A549 (cell line): ENCODE measurements around the gene CRYGN. TPM values are rescaled to one million over a fixed set of nuclear protein-coding genes. Genes with fewer than 3 reads are reported as not detected.

Experiments
- ATAC-seq, 2 experiments: fragments of 200-7000 bp in 1 of 2; fragments of >200 bp in 1 of 2; cut with Nextera tagmentation in 1 of 2; cut with Tn5 transposase in 1 of 2; 3 replicates each; pipeline versions ENCODE4 v1.8.0 to v1.9.1; 2018 to 2020; ENCODE audit warnings: mild to moderate bottlenecking in 1 of 2, moderate library complexity in 1 of 2
- CTCF ChIA-PET: fragments of 300-600 bp; sonication (Branson Sonifier 250); formaldehyde crosslinking; extraction: SDS; loops from one replicate; lab custom pipeline; 2021; ENCODE audit warnings: antibody characterized with exemption, inconsistent platforms; lab: Yijun Ruan, JAX
- POLR2A ChIA-PET: fragments of 350-600 bp; formaldehyde crosslinking; extraction: SDS; loops from one replicate; lab custom pipeline; 2021; ENCODE audit warnings: antibody characterized with exemption, inconsistent platforms; lab: Yijun Ruan, JAX
- DNase-seq, 2 experiments: peaks; one replicate each; pipeline versions ENCODE4 v3.0.0 to v3.0.0-alpha.2; 2011 to 2016; ENCODE audit warnings: low read depth in 1 of 2, low spot score in 1 of 2
- FAIRE-seq: peaks from 2 replicates; lab custom pipeline; 2011; peaks lifted over from hg19 to GRCh38; lab: Jason Lieb, UNC
- H3K27ac ChIP-seq, 2 experiments: fragments of >200 bp; sonication (Bioruptor Twin); formaldehyde crosslinking; 3 replicates each; pipeline ENCODE4 v1.5.1; 2016 to 2017
- H3K4me1 ChIP-seq: fragments of >200 bp; sonication (Bioruptor Twin); formaldehyde crosslinking; 3 replicates; pipeline ENCODE4 v1.6.1; 2016
- H3K4me2 ChIP-seq: fragments of >200 bp; sonication (Bioruptor Twin); formaldehyde crosslinking; 3 replicates; pipeline ENCODE4 v1.6.1; 2016
- H3K4me3 ChIP-seq: fragments of >200 bp; sonication (Bioruptor Twin); formaldehyde crosslinking; 3 replicates; pipeline ENCODE4 v1.5.1; 2016
- H3K9me3 ChIP-seq: fragments of >200 bp; sonication (Bioruptor Twin); formaldehyde crosslinking; 3 replicates; pipeline ENCODE4 v1.6.1; 2016
- BCL3 ChIP-seq: fragments of >200 bp; sonication (Bioruptor Twin); formaldehyde crosslinking; IDR thresholded peaks from 3 replicates; pipeline ENCODE4 v1.6.1; 2016
- BHLHE40 ChIP-seq: IDR thresholded peaks from 2 replicates; pipeline ENCODE4 v1.6.1; 2012; ENCODE audit warnings: low read depth, low read length, inconsistent platforms
- CEBPB ChIP-seq, 2 experiments: fragments of >200 bp in 1 of 2; sonication (Bioruptor Twin) in 1 of 2; formaldehyde crosslinking in 1 of 2; IDR thresholded peaks; 2 replicates each; pipeline ENCODE4 v1.6.1; 2012 to 2016
- E2F6 ChIP-seq: IDR thresholded peaks from 2 replicates; pipeline ENCODE4 v1.6.1; 2012; ENCODE audit warnings: low read depth, borderline replicate concordance
- EHF ChIP-seq: fragments of 250-450 bp; sonication (Bioruptor Pico); IDR thresholded peaks from 2 replicates; pipeline ENCODE4 v1.5.0; 2020; ENCODE audit warnings: mild to moderate bottlenecking
- ESRRA ChIP-seq: fragments of 150-350 bp; IDR thresholded peaks from 2 replicates; pipeline ENCODE4 v1.6.1; 2014; ENCODE audit warnings: mild to moderate bottlenecking, low read length, borderline replicate concordance
- FOSB ChIP-seq: fragments of 250-450 bp; sonication (Bioruptor Pico); IDR thresholded peaks from 2 replicates; pipeline ENCODE4 v1.5.0; 2020; ENCODE audit warnings: mild to moderate bottlenecking, moderate library complexity
- HDAC2 ChIP-seq: fragments of 200-600 bp; sonication (generic); IDR thresholded peaks from 2 replicates; pipeline ENCODE4 v1.6.1; 2016
- HES2 ChIP-seq: fragments of >200 bp; sonication (Bioruptor Twin); formaldehyde crosslinking; IDR thresholded peaks from 2 replicates; pipeline ENCODE4 v1.6.1; 2016
- HMGXB4 ChIP-seq: fragments of 250-450 bp; sonication (Bioruptor Pico); IDR thresholded peaks from 2 replicates; pipeline ENCODE4 v1.5.0; 2021; ENCODE audit warnings: mild to moderate bottlenecking, moderate library complexity, borderline replicate concordance
- HOXB5 ChIP-seq: fragments of 250-450 bp; sonication (Bioruptor Pico); IDR thresholded peaks from 2 replicates; pipeline ENCODE4 v1.5.0; 2020; ENCODE audit warnings: mild to moderate bottlenecking, moderate library complexity
- JUN ChIP-seq, 2 experiments: fragments of >200 bp; sonication (Bioruptor Twin); formaldehyde crosslinking; IDR thresholded peaks; 2 replicates in 1 of 2; 3 replicates in 1 of 2; pipeline ENCODE4 v1.6.1; 2016 to 2017
- MAZ ChIP-seq: fragments of 150-350 bp; IDR thresholded peaks from 2 replicates; pipeline ENCODE4 v1.6.1; 2014; ENCODE audit warnings: antibody characterized with exemption, low read depth, low read length, borderline replicate concordance
- NFE2L2 ChIP-seq: fragments of 150-350 bp; conservative IDR thresholded peaks from 2 replicates; pipeline ENCODE4 v1.6.1; 2014; ENCODE audit warnings: low read length
- NPAS2 ChIP-seq: fragments of 250-450 bp; sonication (Bioruptor Pico); IDR thresholded peaks from 2 replicates; pipeline ENCODE4 v1.8.0; 2022; ENCODE audit warnings: mild to moderate bottlenecking, moderate library complexity, borderline replicate concordance
- PBX3 ChIP-seq: IDR thresholded peaks from 2 replicates; pipeline ENCODE4 v1.6.1; 2012
- POLR2AphosphoS2 ChIP-seq: conservative IDR thresholded peaks from 2 replicates; pipeline ENCODE4 v1.6.1; 2012; ENCODE audit warnings: low read length, improper control_type of control experiment, inconsistent platforms
- RAD21 ChIP-seq, 2 experiments: fragments of >200 bp in 1 of 2; sonication (Bioruptor Twin) in 1 of 2; formaldehyde crosslinking in 1 of 2; IDR thresholded peaks in 1 of 2; conservative IDR thresholded peaks in 1 of 2; 2 replicates in 1 of 2; 3 replicates in 1 of 2; pipeline ENCODE4 v1.6.1; 2012 to 2018; ENCODE audit warnings: inconsistent platforms in 1 of 2
- RARB ChIP-seq: fragments of 250-450 bp; sonication (Bioruptor Pico); IDR thresholded peaks from 2 replicates; pipeline ENCODE4 v1.8.0; 2021; ENCODE audit warnings: mild to moderate bottlenecking, moderate library complexity
- RCOR1 ChIP-seq: fragments of 150-350 bp; IDR thresholded peaks from 2 replicates; pipeline ENCODE4 v1.6.1; 2014; ENCODE audit warnings: antibody characterized with exemption, low read length, low read depth
- RFX5 ChIP-seq: fragments of 450-650 bp; IDR thresholded peaks from 2 replicates; pipeline ENCODE4 v1.7.1; 2014; ENCODE audit warnings: antibody characterized with exemption, mild to moderate bottlenecking, moderate library complexity
- RNF2 ChIP-seq: fragments of 200-600 bp; sonication (generic); IDR thresholded peaks from 2 replicates; pipeline ENCODE4 v1.6.1; 2016; ENCODE audit warnings: low read depth, mild to moderate bottlenecking, antibody characterized with exemption, moderate library complexity, borderline replicate concordance
- SMC3 ChIP-seq: fragments of >200 bp; sonication (Bioruptor Twin); formaldehyde crosslinking; IDR thresholded peaks from 3 replicates; pipeline ENCODE4 v1.6.1; 2018; ENCODE audit warnings: inconsistent platforms
- SREBF2 ChIP-seq: fragments of 450-650 bp; IDR thresholded peaks from 2 replicates; pipeline ENCODE4 v1.6.1; 2014; ENCODE audit warnings: mild to moderate bottlenecking, moderate library complexity
- TFCP2L1 ChIP-seq: fragments of 250-450 bp; sonication (Bioruptor Pico); IDR thresholded peaks from 2 replicates; pipeline ENCODE4 v1.5.0; 2021; ENCODE audit warnings: mild to moderate bottlenecking
- ZNF302 ChIP-seq: fragments of 250-450 bp; sonication (Bioruptor Pico); IDR thresholded peaks from 2 replicates; pipeline ENCODE4 v1.9.0; 2021; ENCODE audit warnings: inconsistent platforms, mild to moderate bottlenecking, moderate library complexity
- ZSCAN20 ChIP-seq: fragments of 250-450 bp; sonication (Bioruptor Pico); IDR thresholded peaks from 2 replicates; pipeline ENCODE4 v1.8.0; 2022; ENCODE audit warnings: mild to moderate bottlenecking, moderate library complexity
- WGBS: methylation state at CpG from one replicate; pipeline ENCODE4 v1.1.6; 2017; ENCODE audit errors: missing lambda C conversion rate; 5-methylcytosine and 5-hydroxymethylcytosine counted together
- polyA plus RNA-seq, 4 experiments: library from polyadenylated mRNA; depleted of rRNA in 3 of 4; stranded (reverse); fragments of >200 nt; fragmentation: RNase III in 1 of 4; extraction: RNeasy Plus Mini Kit Qiagen cat#74134 plus additional on column Dnase treatment in 1 of 4; gene quantifications; 2 replicates in 3 of 4; 3 replicates in 1 of 4; pipeline ENCODE4 v1.2.3, GENCODE V29; 2011 to 2017

Gene CRYGN
- polyA plus RNA-seq, 2 of the 4 experiments (the other 2 are of a cell fraction): not detected

GRCh38 chr7:151449990-151450389 is 10.0 kb upstream of the CRYGN start:
- no peaks in the 10 kb centered on the region for H3K9me3 ChIP-seq
- H3K4me3 ChIP-seq: no peak overlapping the region
- CTCF ChIA-PET: interaction anchor here (1.1 to 16.5 kb wide), 17 partner anchors 12 to 310 kb away, joined by 3 to 438 read pairs (median 14); partner anchors contain the start of gene CRYGN
- WGBS: 75% methylated on average over 9 of the region's 9 CpGs
- TF ChIP-seq TFCP2L1 (CRISPR knock-in tag) (no peak), HOXB5 (CRISPR knock-in tag) (no peak), RCOR1 (no peak), HES2 (no peak), HDAC2 (no peak), EHF (CRISPR knock-in tag) (no peak), NFE2L2 (no peak), NPAS2 (CRISPR knock-in tag) (no peak), SMC3 (no peak), ZSCAN20 (CRISPR knock-in tag) (no peak), BCL3 (no peak), FOSB (CRISPR knock-in tag) (no peak), PBX3 (no peak)
- POLR2A ChIA-PET: no interaction called here
- H3K27ac ChIP-seq: peak overlapping the region in 1 of 2 experiments; percentile 19; a peak in 1 of 6 replicates
- ATAC-seq: no peak
- no peak for DNase-seq
- no peak overlapping the region for H3K4me2 ChIP-seq
- no peak for FAIRE-seq
- H3K4me1 ChIP-seq: peaks cover 11% of the 10 kb centered on the region; the same call in 2 of the 3 replicates

- 12% methylated on average over 48 of the region's 61 CpGs for WGBS
- peak overlapping the region; percentile 86 for H3K4me2 ChIP-seq
- ChIA-PET CTCF (interaction anchor here (0.5 to 16.5 kb wide), 59 partner anchors 11 to 1616 kb away, joined by 3 to 438 read pairs (median 7); partner anchors contain the start of genes CRYGN and WDR86), POLR2A (interaction anchor here (1.0 to 1.5 kb wide), 5 partner anchors 12 to 107 kb away, joined by 3 to 6 read pairs (median 4); partner anchors contain the start of genes NUB1 and RHEB)
- peak overlapping the region; percentile 51 for H3K4me3 ChIP-seq
- peak; percentile 69 to 90 for DNase-seq
- H3K9me3 ChIP-seq: no peaks in the 10 kb centered on the region
- H3K27ac ChIP-seq: peak overlapping the region; percentile 83 to 98
- peaks cover 11% of the 10 kb centered on the region; the same call in 2 of the 3 replicates for H3K4me1 ChIP-seq
- peak; percentile 90 to 92 for ATAC-seq
- no peak for FAIRE-seq
- TF ChIP-seq BHLHE40 (no peak), E2F6 (peak; percentile 52; the same call in 1 of the 2 replicates), CEBPB (IDR thresholded peaks at IDR 0.05) (no peak), POLR2AphosphoS2 (no peak), MAZ (no peak), SREBF2 (no peak), ZNF302 (CRISPR knock-in tag) (no peak), BCL3 (no peak), EHF (CRISPR knock-in tag) (no peak), ESRRA (no peak), HDAC2 (no peak), PBX3 (no peak; the same call in 1 of the 2 replicates), RFX5 (no peak), HMGXB4 (CRISPR knock-in tag) (no peak), RAD21 (conservative IDR thresholded peaks at IDR 0.05 in 1 of 2, IDR thresholded peaks at IDR 0.05 in 1 of 2) (peak; percentile 90 to 96), JUN (IDR thresholded peaks at IDR 0.05) (peak in 1 of 2 experiments; percentile 25; a peak in 1 of 5 replicates), RNF2 (no peak), ZSCAN20 (CRISPR knock-in tag) (no peak), RARB (no peak)
Measured at GRCh38 chr7:151448261-151449252, 8.6 kb upstream of the CRYGN start.
